ENCODE measurements around the gene CYP11A1.

DNA sequence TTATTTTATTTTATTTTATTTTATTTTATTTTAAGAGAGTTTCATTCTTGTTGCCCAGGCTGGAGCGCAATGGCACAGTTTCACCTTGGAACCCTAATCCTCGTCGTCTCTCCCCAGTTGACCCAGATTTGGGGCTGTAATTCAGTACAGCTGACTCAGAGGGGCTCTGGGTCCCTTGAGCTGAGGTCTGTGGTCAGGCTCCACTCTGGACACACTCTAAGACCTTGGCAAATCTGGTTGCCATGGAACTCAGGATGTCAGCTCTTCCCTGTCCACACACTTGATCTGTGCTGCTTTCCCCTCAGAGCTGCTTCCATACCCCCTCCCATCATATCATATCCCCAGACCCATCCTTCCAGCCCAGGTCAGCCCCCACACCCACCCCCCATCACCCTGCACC, 675 bp upstream of the CYP11A1 start:
- TF ChIP-seq POLR2A (IDR thresholded peaks at IDR 0.05; ENCODE audit: low read depth, low read length) (no peak), POLR2AphosphoS5 (IDR thresholded peaks at IDR 0.05; ENCODE audit: low read depth, low read length) (no peak)
